ENCODE measurements around the gene ERBB2.
A peak's percentile ranks its signal among the peaks of the same experiment; 100 is the strongest.

Gene ERBB2

GRCh38 chr17:39739885-39740356 is 40.1 kb downstream of the ERBB2 start:
- H3K4me3 ChIP-seq (ENCODE audit: low read length): peak overlapping the region; percentile 73
- TF ChIP-seq CTCF (conservative IDR thresholded peaks at IDR 0.05; ENCODE audit: low read depth, low read length): no peak
- DNase-seq (ENCODE audit: low read depth): no peak

- DNase-seq (ENCODE audit: low read depth): peak; percentile 34
- no peak for TF ChIP-seq CTCF (conservative IDR thresholded peaks at IDR 0.05; ENCODE audit: low read depth, low read length)
- H3K4me3 ChIP-seq (ENCODE audit: low read length): peak overlapping the region; percentile 73
Observed at GRCh38 chr17:39740357-39741111, 40.7 kb downstream of the ERBB2 start.

GRCh38 chr17:39742126-39742855 is 42.4 kb downstream of the ERBB2 start:
- TF ChIP-seq CTCF (conservative IDR thresholded peaks at IDR 0.05; ENCODE audit: low read depth, low read length): no peak
- no peak overlapping the region for H3K4me3 ChIP-seq (ENCODE audit: low read length)
- no peak for DNase-seq (ENCODE audit: low read depth)

- TF ChIP-seq CTCF (conservative IDR thresholded peaks at IDR 0.05; ENCODE audit: low read depth, low read length): no peak
- no peak overlapping the region for H3K4me3 ChIP-seq (ENCODE audit: low read length)
Observed at GRCh38 chr17:39742856-39743436, 43.1 kb downstream of the ERBB2 start.

GRCh38 chr17:39744075-39744835 is 44.4 kb downstream of the ERBB2 start:
- TF ChIP-seq CTCF (conservative IDR thresholded peaks at IDR 0.05; ENCODE audit: low read depth, low read length): no peak
- no peak overlapping the region for H3K4me3 ChIP-seq (ENCODE audit: low read length)

More at GRCh38 chr17:39742856-39743436, 43.1 kb downstream of the ERBB2 start:
- DNase-seq (ENCODE audit: low read depth): no peak

GRCh38 chr17:39744836-39745215 is 45.0 kb downstream of the ERBB2 start:
- no peak for TF ChIP-seq CTCF (conservative IDR thresholded peaks at IDR 0.05; ENCODE audit: low read depth, low read length)
- no peak overlapping the region for H3K4me3 ChIP-seq (ENCODE audit: low read length)
- no peak for DNase-seq (ENCODE audit: low read depth)

More at GRCh38 chr17:39744075-39744835, 44.4 kb downstream of the ERBB2 start:
- no peak for DNase-seq (ENCODE audit: low read depth)

Measured in retinal pigment epithelial cell (primary cell).